Measurements from ENCODE around the gene PPP2CA. TPM values are rescaled to one million over a fixed set of nuclear protein-coding genes. Genes with fewer than 3 reads are reported as not detected.

The PPP2CA gene
- total and polyA plus RNA-seq, 11 donors: 59.7 to 219 (median 171) TPM

GRCh38 chr5:134178096-134178419, 47.8 kb downstream of the PPP2CA start:
- intact Hi-C loops (cut with DNase I): loop anchor here in 5 of 10 donors (5.0 kb wide), 3 partner anchors 49 to 349 kb away; partner anchors contain the start of genes PPP2CA (in 4 of the 5), JADE2 (in 1 of the 5) and UBE2B (in 1 of the 5)
- peak in 1 of 4 donors; percentile 2 for ATAC-seq
- H3K27ac ChIP-seq: peak overlapping the region in 7 of 12 donors; percentile 95 to 100 (median 99)
- H3K4me1 ChIP-seq: peaks cover 3 to 36% (median 19%) of the 10 kb centered on the region in 12 donors
- H3K4me3 ChIP-seq: peak overlapping the region in 6 of 12 donors; percentile 79 to 99 (median 96)
- 78 to 83% (median 80%) methylated on average over 3 of the region's 3 CpGs for WGBS, 4 donors
- no peak for DNase-seq
- no peaks in the 10 kb centered on the region for H3K27me3 ChIP-seq
- H3K36me3 ChIP-seq: peaks cover 0 to 8% (median 6%) of the 10 kb centered on the region in 9 donors
- no peak for TF ChIP-seq POLR2A (IDR thresholded peaks at IDR 0.05)
- no peaks in the 10 kb centered on the region for H3K9me3 ChIP-seq

GRCh38 chr5:134177369-134178095, 48.3 kb downstream of the PPP2CA start:
- intact Hi-C loops (cut with DNase I): loop anchor here in 6 of 10 donors (2.0 to 5.0 kb wide), 4 partner anchors 49 to 350 kb away; partner anchors contain the start of genes PPP2CA (in 5 of the 6), JADE2 (in 1 of the 6) and UBE2B (in 1 of the 6)
- peak in 4 of 5 donors; percentile 10 to 46 (median 30) for DNase-seq
- TF ChIP-seq POLR2A (IDR thresholded peaks at IDR 0.05): no peak
- peak in 1 of 12 donors; percentile 7 for TF ChIP-seq CTCF (IDR thresholded peaks at IDR 0.05)
- H3K4me3 ChIP-seq: peak overlapping the region; percentile 70 to 99 (median 96)
- WGBS, 4 donors: 15 to 20% (median 18%) methylated on average over 27 to 29 of the region's 29 CpGs
- ATAC-seq: peak; percentile 1 to 55 (median 36)
- H3K4me1 ChIP-seq: peaks cover 3 to 39% (median 19%) of the 10 kb centered on the region in 12 donors
- H3K9me3 ChIP-seq: no peaks in the 10 kb centered on the region
- peaks cover 0 to 13% (median 11%) of the 10 kb centered on the region in 9 donors for H3K36me3 ChIP-seq
- H3K27me3 ChIP-seq: no peaks in the 10 kb centered on the region
- peak overlapping the region; percentile 95 to 100 (median 100) for H3K27ac ChIP-seq

- 0 to 1% (median 0%) methylated on average over 54 to 92 of the region's 92 CpGs for WGBS, 4 donors
- H3K4me3 ChIP-seq: peak within 1 kb of the TSS; percentile 70 to 99 (median 96)
- TF ChIP-seq CTCF (IDR thresholded peaks at IDR 0.05): peak in 1 of 12 donors; percentile 14
- peak; percentile 51 to 95 for TF ChIP-seq POLR2A (IDR thresholded peaks at IDR 0.05)
- H3K27ac ChIP-seq: peak within 1 kb of the TSS; percentile 95 to 100 (median 100)
- no peaks in the 10 kb centered on the region for H3K9me3 ChIP-seq
- H3K27me3 ChIP-seq: no peaks in the 10 kb centered on the region
- peak; percentile 82 to 92 (median 87) for DNase-seq
- H3K36me3 ChIP-seq: peaks cover 0 to 21% (median 19%) of the 10 kb centered on the region in 9 donors
- H3K4me1 ChIP-seq: peaks cover 3 to 46% (median 22%) of the 10 kb centered on the region in 12 donors
- peak; percentile 51 to 92 (median 88) for ATAC-seq
- intact Hi-C loops (cut with DNase I): loop anchor here in 6 of 10 donors (2.0 to 5.0 kb wide), 4 partner anchors 50 to 351 kb away; partner anchors contain the start of genes PPP2CA (in 5 of the 6), JADE2 (in 1 of the 6) and UBE2B (in 1 of the 6)
Observed at GRCh38 chr5:134176511-134177368, 49.1 kb downstream of the PPP2CA start, which contains the start of gene SKP1. SKP1 (minus strand) TSS chr5:134176950; CDS start chr5:134174022, 2,928 bp downstream.

GRCh38 chr5:134175921-134176510, 49.9 kb downstream of the PPP2CA start:
- H3K36me3 ChIP-seq: peaks cover 0 to 28% (median 26%) of the 10 kb centered on the region in 9 donors
- no peak for TF ChIP-seq CTCF (IDR thresholded peaks at IDR 0.05)
- TF ChIP-seq POLR2A (IDR thresholded peaks at IDR 0.05): no peak
- H3K27ac ChIP-seq: peak overlapping the region; percentile 95 to 100 (median 100)
- H3K4me3 ChIP-seq: peak overlapping the region; percentile 70 to 99 (median 96)
- H3K9me3 ChIP-seq: no peaks in the 10 kb centered on the region
- ATAC-seq: peak in 3 of 4 donors; percentile 21 to 47 (median 33)
- 1 to 2% (median 1%) methylated on average over 14 to 31 of the region's 31 CpGs for WGBS, 4 donors
- peak in 3 of 5 donors; percentile 40 to 69 (median 45) for DNase-seq
- H3K27me3 ChIP-seq: no peaks in the 10 kb centered on the region
- peaks cover 3 to 49% (median 24%) of the 10 kb centered on the region in 12 donors for H3K4me1 ChIP-seq
- intact Hi-C loops (cut with DNase I): loop anchor here in 6 of 10 donors (2.0 to 5.0 kb wide), 4 partner anchors 51 to 351 kb away; partner anchors contain the start of genes PPP2CA (in 5 of the 6), JADE2 (in 1 of the 6) and UBE2B (in 1 of the 6)

All from heart left ventricle (tissue), 16 donors.